COLO829 (cell line): ENCODE results near the gene ZACN.
"Not testable (repeated sequence)": the region's sequence is repeated elsewhere in the genome, so short reads cannot be mapped to it uniquely, and the experiment has no call there.

Source experiments
- DNase-seq: peaks from one replicate; pipeline ENCODE4 v3.0.0; 2012; ENCODE audit warnings: low spot score

Gene ZACN

DNA sequence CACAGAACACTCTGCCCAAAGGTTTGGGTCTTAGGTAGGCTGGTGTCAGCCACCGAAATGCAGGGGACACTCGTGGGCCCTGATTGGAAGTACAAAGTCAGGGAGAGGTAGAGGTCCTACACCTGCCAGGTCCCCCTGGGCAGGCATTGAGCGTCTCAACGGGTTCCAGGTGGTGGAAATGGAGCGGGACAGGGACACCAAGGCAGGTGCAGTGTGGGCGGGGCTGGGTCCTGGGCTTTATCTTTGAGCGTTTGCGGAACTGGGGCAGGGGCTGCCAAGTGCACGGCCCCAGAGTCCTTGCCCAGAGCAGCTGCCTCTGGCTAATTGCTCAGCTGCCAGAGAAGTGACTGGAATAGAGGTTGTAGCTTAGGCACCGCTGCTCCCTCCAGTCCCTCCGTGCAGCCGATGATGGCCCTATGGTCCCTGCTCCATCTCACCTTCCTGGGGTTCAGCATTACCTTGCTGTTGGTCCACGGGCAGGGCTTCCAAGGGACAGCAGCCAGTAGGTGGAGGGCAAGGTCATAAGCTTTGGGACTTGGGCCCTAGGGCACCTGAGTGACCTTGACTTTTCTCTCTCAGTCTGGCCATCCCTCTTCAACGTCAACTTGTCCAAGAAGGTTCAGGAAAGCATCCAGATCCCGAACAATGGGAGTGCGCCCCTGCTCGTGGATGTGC, at the start of gene ZACN:
TSS of gene ZACN (plus strand) at position 323 of the 675 bp plus-strand sequence. CDS start at position 406, 83 bp downstream.
- no peak for DNase-seq

- no peak for DNase-seq
These were observed 46.8 kb upstream of the ZACN start for GRCh38 chr17:76032073-76032779.

GRCh38 chr17:76032780-76033108, 46.2 kb upstream of the ZACN start:
- DNase-seq, result no peak

- DNase-seq, result no peak
These were observed 45.8 kb upstream of the ZACN start for GRCh38 chr17:76033139-76033538.

DNA sequence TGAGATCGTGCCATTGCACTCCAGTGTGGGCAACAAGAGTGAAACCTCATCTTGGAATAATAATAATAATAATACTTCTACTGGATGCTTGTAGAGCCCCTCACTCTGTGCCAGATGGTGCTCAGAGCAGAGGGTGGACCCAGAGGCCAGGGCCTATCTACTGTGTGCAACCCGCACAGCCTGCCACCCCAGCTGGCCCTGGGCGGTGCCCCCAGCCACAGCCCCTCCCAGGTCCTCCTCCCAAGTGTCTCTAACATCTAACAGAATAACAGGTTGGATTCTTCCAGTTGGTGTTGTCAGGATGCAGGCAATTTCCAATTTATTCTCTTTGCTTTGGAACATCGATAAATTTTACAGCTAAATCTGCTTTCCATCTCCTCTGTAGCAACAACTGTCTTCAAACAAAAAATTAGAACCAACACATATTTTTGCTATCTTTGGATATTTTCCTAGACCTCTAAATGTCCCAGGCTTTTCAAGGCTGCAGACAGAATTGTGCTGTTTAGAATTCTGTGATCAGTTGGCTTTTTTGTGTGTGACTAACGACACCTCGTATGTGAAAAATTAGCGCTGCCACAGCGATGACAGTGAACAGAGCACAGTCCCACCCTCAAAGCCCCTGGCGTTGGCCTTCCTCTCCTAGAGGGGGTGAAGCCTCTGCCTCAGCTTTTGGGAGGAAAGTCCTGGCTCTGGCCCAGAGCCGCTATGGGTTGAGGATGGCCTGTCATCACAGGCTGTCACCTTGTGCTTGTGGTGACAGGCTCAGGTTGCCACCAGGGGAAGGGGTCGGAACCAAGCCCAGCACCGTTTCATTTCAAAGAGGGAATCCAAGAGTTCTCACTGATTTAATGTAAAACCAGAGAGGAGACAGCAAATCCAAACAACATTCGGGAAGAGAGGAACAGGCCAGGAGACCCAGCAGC, 44.3 kb upstream of the ZACN start:
- DNase-seq, result no peak

GRCh38 chr17:76036497-76037261, 42.3 kb upstream of the ZACN start:
- DNase-seq, result no peak

DNA sequence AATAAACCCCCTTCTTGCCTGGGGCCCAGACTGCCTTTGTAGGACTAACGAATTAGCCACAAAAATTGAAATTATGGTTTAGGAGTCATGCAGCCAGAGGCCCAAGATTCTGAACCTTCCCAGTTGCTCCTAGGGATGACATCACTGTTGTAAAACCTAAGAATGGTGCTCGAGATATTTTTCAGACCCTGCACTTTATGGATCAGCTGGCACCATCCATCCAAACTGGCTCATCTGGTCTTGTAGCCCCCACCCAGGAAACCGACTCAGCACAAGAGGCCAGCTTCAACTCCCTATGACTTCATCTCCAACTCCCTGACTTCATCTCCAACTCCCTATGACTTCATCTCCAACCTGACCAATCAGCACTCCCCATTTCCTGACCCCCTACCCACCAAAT, 40.9 kb upstream of the ZACN start:
- DNase-seq, result no peak

DNA sequence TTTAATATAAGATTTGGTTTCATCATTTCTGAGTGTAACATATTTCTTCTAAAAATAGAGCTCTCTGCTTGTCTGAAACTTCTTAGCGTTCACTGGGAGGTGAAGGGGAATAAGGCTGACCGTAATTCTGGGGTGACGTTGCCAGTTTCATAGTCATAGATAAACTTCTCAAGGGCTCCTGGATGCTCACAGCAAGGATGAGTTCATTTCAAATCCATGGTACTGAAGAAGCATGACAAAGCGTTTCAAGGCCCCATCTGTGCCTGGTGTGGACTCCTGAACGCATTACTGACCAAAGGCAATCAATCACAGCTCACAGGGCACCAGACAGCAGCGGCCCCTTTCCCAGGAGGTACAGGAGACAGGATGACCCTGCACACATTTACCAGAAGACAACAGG, 39.9 kb upstream of the ZACN start:
- no peak for DNase-seq

- DNase-seq, result no peak
These were observed 38.6 kb upstream of the ZACN start for GRCh38 chr17:76040376-76040775.

DNA sequence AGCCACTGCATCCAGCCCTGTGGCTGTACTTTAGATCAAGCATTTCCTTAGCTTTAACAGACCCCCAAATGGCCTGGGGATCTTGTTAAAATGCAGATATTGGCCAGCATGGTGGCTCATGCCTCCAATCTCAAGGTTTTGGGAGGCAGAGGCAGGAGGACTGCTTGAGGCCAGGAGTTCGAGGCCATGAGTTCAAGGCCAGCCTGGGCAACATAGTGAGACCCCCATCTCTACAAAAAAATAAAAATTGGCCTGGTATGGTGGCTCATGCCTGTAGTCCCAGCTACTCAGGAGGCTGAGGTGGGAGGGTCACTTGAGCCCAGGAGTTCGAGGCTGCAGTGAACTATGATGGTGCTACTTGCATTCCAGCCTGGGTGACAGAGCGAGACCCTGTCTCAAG, 36.1 kb upstream of the ZACN start:
- not testable (repeated sequence) for DNase-seq

- DNase-seq, result not testable (repeated sequence)
These were observed 34.4 kb upstream of the ZACN start for GRCh38 chr17:76044475-76045007.

DNA sequence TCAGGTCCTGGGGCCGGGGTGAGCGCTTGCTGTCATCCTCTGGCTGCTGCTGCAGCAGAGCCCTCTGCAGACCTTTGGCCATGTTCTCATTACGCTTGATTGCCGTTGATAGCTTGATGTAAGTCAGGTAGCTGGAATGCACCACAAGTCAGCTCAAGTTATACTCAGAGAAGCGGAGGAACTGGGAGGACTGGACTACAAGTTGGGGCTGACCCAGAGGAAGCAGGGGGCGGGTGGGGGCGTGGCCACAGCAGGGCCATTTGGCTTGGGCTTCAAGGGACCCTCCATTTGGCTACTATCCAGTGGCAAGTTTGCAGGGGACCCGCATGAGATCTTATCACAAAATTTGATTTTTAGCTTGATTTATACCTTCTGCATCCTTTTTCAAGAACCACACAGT, 32.9 kb upstream of the ZACN start:
- no peak for DNase-seq

DNA sequence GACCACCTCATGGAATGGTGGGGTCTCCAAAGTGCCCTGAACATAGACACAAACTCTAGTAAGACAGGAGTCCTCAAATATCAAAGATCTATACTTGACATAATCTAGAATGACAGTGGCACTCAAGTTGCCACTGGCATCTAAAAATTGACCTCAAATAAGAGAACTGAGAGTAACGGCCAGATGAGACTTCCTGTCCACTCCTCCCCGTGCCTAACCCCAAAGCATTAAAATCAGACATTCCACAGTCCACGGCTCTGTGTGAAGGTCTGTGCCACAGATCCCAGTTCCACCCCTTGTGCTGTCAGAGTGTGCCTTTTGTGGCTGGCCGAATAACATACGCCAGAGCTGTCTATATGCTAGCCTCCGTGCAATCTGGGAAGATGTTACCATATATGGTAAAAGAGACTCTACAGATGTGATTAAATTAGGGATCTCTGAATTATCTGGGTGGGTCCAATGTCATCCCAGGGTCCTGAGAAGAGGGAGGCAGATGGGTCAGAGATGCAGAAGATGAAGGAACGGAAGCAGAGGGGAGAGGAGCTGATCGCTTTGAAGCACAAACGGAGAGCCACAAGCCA, 30.9 kb upstream of the ZACN start:
- no peak for DNase-seq

DNA sequence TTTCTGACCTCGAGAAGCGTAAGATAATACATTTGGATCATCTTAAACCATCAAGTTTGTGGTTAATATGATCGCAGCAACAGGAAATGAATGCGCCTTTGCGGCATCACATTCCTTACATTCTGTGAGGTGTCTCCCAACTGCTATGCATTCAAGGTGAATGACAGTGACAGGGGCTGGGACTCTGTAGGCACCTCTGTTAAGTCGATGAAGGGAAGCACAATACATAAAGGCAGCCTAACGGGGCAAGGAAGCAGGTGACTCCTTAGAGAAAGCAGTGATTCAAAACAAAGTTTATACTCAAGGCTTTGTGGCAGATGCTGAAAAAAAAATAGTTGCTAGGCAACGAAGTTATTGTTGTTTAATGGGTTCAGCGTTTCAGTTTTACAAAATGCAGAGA, 30.3 kb upstream of the ZACN start:
- no peak for DNase-seq

DNA sequence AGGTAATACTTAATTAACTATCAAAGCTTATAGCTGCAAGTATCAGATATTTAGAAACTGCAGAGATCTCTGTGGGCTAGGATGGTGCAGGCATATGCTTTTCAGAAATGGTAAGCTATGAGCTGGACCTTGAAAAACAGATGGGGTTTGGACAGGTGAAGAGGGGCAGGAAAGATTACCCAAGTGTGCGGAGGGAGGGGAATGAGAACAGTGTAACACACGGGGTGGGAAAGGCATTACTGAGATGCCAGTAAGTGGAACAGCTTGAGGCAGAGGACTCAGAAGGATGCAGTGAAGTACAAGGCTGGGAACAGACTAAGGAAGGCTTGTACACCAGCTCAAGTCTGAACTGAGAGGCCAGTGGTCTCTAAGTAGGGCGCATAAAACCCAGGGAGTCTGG, 29.7 kb upstream of the ZACN start:
- no peak for DNase-seq

DNA sequence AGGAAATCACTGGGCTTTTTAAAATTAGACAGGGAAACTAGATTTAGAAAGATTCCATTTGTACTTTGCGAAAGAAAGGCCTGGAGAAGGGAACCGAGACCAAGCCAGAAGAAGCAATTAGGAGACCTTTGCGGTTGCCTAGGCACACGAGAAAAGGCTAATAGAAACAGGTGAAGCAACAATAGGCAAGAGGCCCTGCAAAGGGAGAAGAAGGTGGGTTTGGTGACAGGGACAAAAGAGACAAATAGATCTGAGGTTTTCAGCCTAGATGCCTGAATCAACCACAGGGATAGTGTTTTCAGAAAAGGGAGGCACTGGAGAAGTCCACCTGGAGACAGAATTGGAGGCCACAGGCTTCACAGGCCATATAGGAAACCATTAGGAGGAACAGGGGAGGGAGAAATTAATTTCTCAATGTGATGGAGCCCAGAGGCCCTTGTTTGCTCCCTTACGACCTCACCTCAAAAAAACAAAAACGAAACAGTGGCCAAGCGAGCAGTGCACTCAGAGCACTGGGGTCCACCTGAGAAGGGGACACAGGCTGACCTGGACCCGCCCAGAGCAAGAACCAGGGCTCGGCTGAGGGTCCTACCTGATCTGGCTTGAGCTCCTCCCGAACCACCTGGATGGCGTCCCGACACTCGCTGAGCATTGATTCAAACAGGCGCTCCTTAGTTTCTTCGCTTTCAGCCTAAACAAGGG, 29.0 kb upstream of the ZACN start:
- DNase-seq, result no peak

- DNase-seq, result no peak
These were observed 28.2 kb upstream of the ZACN start for GRCh38 chr17:76050538-76051467.

DNA sequence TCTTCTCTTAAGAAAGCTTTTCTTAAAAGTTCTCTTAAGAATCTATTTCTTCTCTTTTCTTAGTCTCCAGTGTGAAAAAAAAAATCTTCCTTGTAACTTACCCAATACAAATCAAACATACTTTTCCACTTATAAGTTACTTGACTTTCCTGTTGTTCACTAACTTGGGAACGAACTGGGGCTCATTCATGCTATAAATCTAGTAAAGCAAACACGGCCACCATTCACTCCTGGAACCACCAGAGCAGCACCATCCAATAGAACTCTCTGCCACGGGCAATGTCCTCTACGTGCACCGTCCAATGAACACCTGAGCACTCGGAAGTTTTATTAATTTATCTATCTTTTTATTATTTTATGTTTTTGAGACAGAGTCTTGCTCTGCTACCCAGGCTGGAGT, 27.4 kb upstream of the ZACN start:
- DNase-seq, result no peak

- DNase-seq, result peak; percentile 82
These were observed 25.5 kb upstream of the ZACN start for GRCh38 chr17:76053246-76054111.
